ENCODE data around the gene CDKN2A.

Gene CDKN2A

GRCh38 chr9:21993893-21994555 is at the start of gene CDKN2A:
TSS of gene CDKN2A (minus strand) at chr9:21994392.
- no peak for DNase-seq (ENCODE audit: low read depth)

GRCh38 chr9:22043928-22044327 is 49.7 kb upstream of the CDKN2A start:
- DNase-seq (ENCODE audit: low read depth) = no peak

- no peak for DNase-seq (ENCODE audit: low read depth)
These were observed 47.6 kb upstream of the CDKN2A start for GRCh38 chr9:22041775-22042174.

- no peak for DNase-seq (ENCODE audit: low read depth)
These were observed 47.2 kb upstream of the CDKN2A start for GRCh38 chr9:22041344-22041743.

GRCh38 chr9:22040760-22041159 is 46.6 kb upstream of the CDKN2A start:
- DNase-seq (ENCODE audit: low read depth) = no peak

- DNase-seq (ENCODE audit: low read depth) = no peak
These were observed 45.1 kb upstream of the CDKN2A start for GRCh38 chr9:22039258-22039657.

GRCh38 chr9:22037954-22038690 is 43.9 kb upstream of the CDKN2A start:
- no peak for DNase-seq (ENCODE audit: low read depth)

- no peak for DNase-seq (ENCODE audit: low read depth)
These were observed 42.9 kb upstream of the CDKN2A start for GRCh38 chr9:22036866-22037626.

- no peak for DNase-seq (ENCODE audit: low read depth)
These were observed 41.4 kb upstream of the CDKN2A start for GRCh38 chr9:22035591-22036011.

GRCh38 chr9:22033012-22033630 is 38.9 kb upstream of the CDKN2A start:
- no peak for DNase-seq (ENCODE audit: low read depth)

GRCh38 chr9:22031655-22032411 is 37.6 kb upstream of the CDKN2A start:
- no peak for DNase-seq (ENCODE audit: low read depth)

GRCh38 chr9:22030101-22030598 is 36.0 kb upstream of the CDKN2A start:
- no peak for DNase-seq (ENCODE audit: low read depth)

- DNase-seq (ENCODE audit: low read depth) = no peak
These were observed 35.0 kb upstream of the CDKN2A start for GRCh38 chr9:22029231-22029630.

GRCh38 chr9:22028394-22028793 is 34.2 kb upstream of the CDKN2A start:
- no peak for DNase-seq (ENCODE audit: low read depth)

- DNase-seq (ENCODE audit: low read depth) = no peak
These were observed 32.5 kb upstream of the CDKN2A start for GRCh38 chr9:22026696-22027095.

- DNase-seq (ENCODE audit: low read depth) = no peak
These were observed 28.2 kb upstream of the CDKN2A start for GRCh38 chr9:22022396-22022795.

- no peak for DNase-seq (ENCODE audit: low read depth)
These were observed 16.9 kb upstream of the CDKN2A start for GRCh38 chr9:22010866-22011625.

- DNase-seq (ENCODE audit: low read depth) = no peak
These were observed 15.3 kb upstream of the CDKN2A start for GRCh38 chr9:22009506-22009867.

- DNase-seq (ENCODE audit: low read depth) = peak; percentile 47
These were observed 14.7 kb upstream of the CDKN2A start, which contains the start of gene CDKN2B for GRCh38 chr9:22008717-22009505. TSS of gene CDKN2B (minus strand) at chr9:22009305. CDS start at chr9:22008953, 352 bp downstream.

- no peak for DNase-seq (ENCODE audit: low read depth)
These were observed 14.2 kb upstream of the CDKN2A start for GRCh38 chr9:22008384-22008716.

Data from stimulated activated CD8-positive, alpha-beta memory T cell treated with anti-CD3 and anti-CD28 coated beads, Interleukin-15, amount 100 ng/mL, for 24 hours (primary cell).